ENCODE results near the gene CAMK2D.

DNA sequence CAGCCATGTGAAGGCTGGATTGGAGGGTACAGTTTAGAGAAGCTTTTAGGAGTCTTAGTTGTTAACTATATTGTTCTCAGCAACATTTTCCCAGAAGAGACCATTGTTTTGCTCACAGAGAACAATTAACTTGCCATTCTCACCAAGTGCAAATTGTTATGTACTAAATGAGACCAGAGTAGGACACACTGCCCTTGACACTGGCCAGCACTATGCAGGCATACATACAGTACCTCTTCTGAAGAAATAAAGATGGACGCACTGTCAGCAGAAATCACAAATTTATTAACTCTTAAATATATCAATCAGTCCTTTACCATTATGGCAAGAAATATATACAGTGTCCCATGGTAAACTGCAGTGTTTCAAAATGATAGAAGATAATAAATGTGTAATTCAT is 309.4 kb downstream of the CAMK2D start:
- TF ChIP-seq ZFP30 (CRISPR knock-in tag; IDR thresholded peaks at IDR 0.05) (no peak), GLIS3 (CRISPR knock-in tag; IDR thresholded peaks at IDR 0.05) (no peak), BACH2 (CRISPR knock-in tag; IDR thresholded peaks at IDR 0.05; ENCODE audit: borderline replicate concordance) (no peak), ISL1 (CRISPR knock-in tag; IDR thresholded peaks at IDR 0.05) (no peak), ZC3H10 (CRISPR knock-in tag; IDR thresholded peaks at IDR 0.05) (no peak), ARNTL (CRISPR knock-in tag; IDR thresholded peaks at IDR 0.05; ENCODE audit: borderline replicate concordance, low read depth) (no peak), RARB (CRISPR knock-in tag; IDR thresholded peaks at IDR 0.05) (no peak), TSHZ2 (CRISPR knock-in tag; IDR thresholded peaks at IDR 0.05) (no peak), OSR1 (CRISPR knock-in tag; IDR thresholded peaks at IDR 0.05) (no peak), ZNF565 (CRISPR knock-in tag; conservative IDR thresholded peaks at IDR 0.05; ENCODE audit: low read depth) (no peak), ZFP3 (CRISPR knock-in tag; IDR thresholded peaks at IDR 0.05) (no peak), SNAI2 (CRISPR knock-in tag; IDR thresholded peaks at IDR 0.05) (no peak)
- TF ChIP-seq, protein P1, sequence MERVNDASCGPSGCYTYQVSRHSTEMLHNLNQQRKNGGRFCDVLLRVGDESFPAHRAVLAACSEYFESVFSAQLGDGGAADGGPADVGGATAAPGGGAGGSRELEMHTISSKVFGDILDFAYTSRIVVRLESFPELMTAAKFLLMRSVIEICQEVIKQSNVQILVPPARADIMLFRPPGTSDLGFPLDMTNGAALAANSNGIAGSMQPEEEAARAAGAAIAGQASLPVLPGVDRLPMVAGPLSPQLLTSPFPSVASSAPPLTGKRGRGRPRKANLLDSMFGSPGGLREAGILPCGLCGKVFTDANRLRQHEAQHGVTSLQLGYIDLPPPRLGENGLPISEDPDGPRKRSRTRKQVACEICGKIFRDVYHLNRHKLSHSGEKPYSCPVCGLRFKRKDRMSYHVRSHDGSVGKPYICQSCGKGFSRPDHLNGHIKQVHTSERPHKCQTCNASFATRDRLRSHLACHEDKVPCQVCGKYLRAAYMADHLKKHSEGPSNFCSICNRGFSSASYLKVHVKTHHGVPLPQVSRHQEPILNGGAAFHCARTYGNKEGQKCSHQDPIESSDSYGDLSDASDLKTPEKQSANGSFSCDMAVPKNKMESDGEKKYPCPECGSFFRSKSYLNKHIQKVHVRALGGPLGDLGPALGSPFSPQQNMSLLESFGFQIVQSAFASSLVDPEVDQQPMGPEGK (CRISPR knock-in tag; IDR thresholded peaks at IDR 0.05; ENCODE audit: borderline replicate concordance) = no peak
- TF ChIP-seq, protein P2, sequence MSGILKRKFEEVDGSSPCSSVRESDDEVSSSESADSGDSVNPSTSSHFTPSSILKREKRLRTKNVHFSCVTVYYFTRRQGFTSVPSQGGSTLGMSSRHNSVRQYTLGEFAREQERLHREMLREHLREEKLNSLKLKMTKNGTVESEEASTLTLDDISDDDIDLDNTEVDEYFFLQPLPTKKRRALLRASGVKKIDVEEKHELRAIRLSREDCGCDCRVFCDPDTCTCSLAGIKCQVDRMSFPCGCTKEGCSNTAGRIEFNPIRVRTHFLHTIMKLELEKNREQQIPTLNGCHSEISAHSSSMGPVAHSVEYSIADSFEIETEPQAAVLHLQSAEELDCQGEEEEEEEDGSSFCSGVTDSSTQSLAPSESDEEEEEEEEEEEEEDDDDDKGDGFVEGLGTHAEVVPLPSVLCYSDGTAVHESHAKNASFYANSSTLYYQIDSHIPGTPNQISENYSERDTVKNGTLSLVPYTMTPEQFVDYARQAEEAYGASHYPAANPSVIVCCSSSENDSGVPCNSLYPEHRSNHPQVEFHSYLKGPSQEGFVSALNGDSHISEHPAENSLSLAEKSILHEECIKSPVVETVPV (CRISPR knock-in tag; IDR thresholded peaks at IDR 0.05) = no peak
